Choroid plexus epithelial cell (primary cell): ENCODE measurements around the gene TNFAIP8L1.

Source experiments
- DNase-seq: peaks from one replicate; pipeline ENCODE4 v3.0.0-alpha.2; 2010; ENCODE audit warnings: low read depth
- H3K4me3 ChIP-seq: 2 replicates; pipeline ENCODE4 v1.5.1; 2011; ENCODE audit warnings: low read depth, mild to moderate bottlenecking, control low read depth, low read length, moderate library complexity
- CTCF ChIP-seq: conservative IDR thresholded peaks from 2 replicates; pipeline ENCODE4 v1.5.1; 2011; ENCODE audit warnings: low read depth, mild to moderate bottlenecking, control low read depth, inconsistent platforms, low read length, moderate library complexity

The TNFAIP8L1 gene

GRCh38 chr19:4639531-4640246 lies 373 bp downstream of the TNFAIP8L1 start:
- peak overlapping the region; percentile 84 for H3K4me3 ChIP-seq
- no peak for DNase-seq
- no peak for TF ChIP-seq CTCF

- TF ChIP-seq CTCF = no peak
- H3K4me3 ChIP-seq = peak overlapping the region; percentile 84
- no peak for DNase-seq
Measured at GRCh38 chr19:4640247-4641000, 1.1 kb downstream of the TNFAIP8L1 start.

GRCh38 chr19:4641132-4641531 lies 1.8 kb downstream of the TNFAIP8L1 start:
- no peak for TF ChIP-seq CTCF
- no peak for DNase-seq
- H3K4me3 ChIP-seq = no peak overlapping the region

GRCh38 chr19:4642625-4643024 lies 3.3 kb downstream of the TNFAIP8L1 start:
- TF ChIP-seq CTCF = no peak
- H3K4me3 ChIP-seq = no peak overlapping the region

GRCh38 chr19:4645718-4646117 lies 6.4 kb downstream of the TNFAIP8L1 start:
- TF ChIP-seq CTCF = no peak
- no peak overlapping the region for H3K4me3 ChIP-seq
- DNase-seq = no peak

More at GRCh38 chr19:4642625-4643024, 3.3 kb downstream of the TNFAIP8L1 start:
- no peak for DNase-seq

- H3K4me3 ChIP-seq = no peak overlapping the region
- peak; percentile 63 for DNase-seq
- peak; percentile 57 for TF ChIP-seq CTCF
Measured at GRCh38 chr19:4647676-4648644, 8.6 kb downstream of the TNFAIP8L1 start.
